ENCODE measurements around the gene NTN4. TPM values are rescaled to one million over a fixed set of nuclear protein-coding genes. Genes with fewer than 3 reads are reported as not detected.
"Not testable (repeated sequence)": the region's sequence is repeated elsewhere in the genome, so short reads cannot be mapped to it uniquely, and the experiment has no call there.

Gene NTN4
- total RNA-seq, 1 experiment from 2014 or later, result not detected

GRCh38 chr12:95829395-95829794, 38.8 kb upstream of the NTN4 start:
- Histone ChIP-seq H2AFZ (ENCODE audit: low read length) (no peak overlapping the region), H3K9ac (ENCODE audit: low read length) (no peak overlapping the region), H4K20me1 (ENCODE audit: insufficient read depth, low read depth, low read length) (no peaks in the 10 kb centered on the region), H3K36me3 (ENCODE audit: insufficient read depth, low read length) (no peaks in the 10 kb centered on the region), H3K4me1 (ENCODE audit: low read length) (no peaks in the 10 kb centered on the region), H3K27me3 (ENCODE audit: low read length) (no peaks in the 10 kb centered on the region; the same call in 1 of the 2 replicates), H3K4me3 (ENCODE audit: low read length) (no peak overlapping the region), H3K9me2 (replicated peaks; ENCODE audit: insufficient read depth, low read length) (no peaks in the 10 kb centered on the region), H3K4me2 (ENCODE audit: low read depth, low read length, poor library complexity, severe bottlenecking) (no peak overlapping the region), H3K27ac (ENCODE audit: low read length) (no peak overlapping the region), H3K79me2 (ENCODE audit: low read length) (no peaks in the 10 kb centered on the region), H3K9me3 (ENCODE audit: low read length) (no peaks in the 10 kb centered on the region)
- DNase-seq, result no peak

- Histone ChIP-seq H2AFZ (ENCODE audit: low read length) (no peak overlapping the region), H3K36me3 (ENCODE audit: insufficient read depth, low read length) (no peaks in the 10 kb centered on the region), H3K4me1 (ENCODE audit: low read length) (no peaks in the 10 kb centered on the region), H3K27ac (ENCODE audit: low read length) (no peak overlapping the region), H3K27me3 (ENCODE audit: low read length) (no peaks in the 10 kb centered on the region), H3K9ac (ENCODE audit: low read length) (no peak overlapping the region), H4K20me1 (ENCODE audit: insufficient read depth, low read depth, low read length) (no peaks in the 10 kb centered on the region), H3K9me2 (replicated peaks; ENCODE audit: insufficient read depth, low read length) (no peaks in the 10 kb centered on the region), H3K9me3 (ENCODE audit: low read length) (no peaks in the 10 kb centered on the region), H3K79me2 (ENCODE audit: low read length) (no peaks in the 10 kb centered on the region), H3K4me2 (ENCODE audit: low read depth, low read length, poor library complexity, severe bottlenecking) (no peak overlapping the region), H3K4me3 (ENCODE audit: low read length) (no peak overlapping the region)
- DNase-seq, result peak; percentile 47
Observed at GRCh38 chr12:95820096-95820703, 29.6 kb upstream of the NTN4 start.

DNA sequence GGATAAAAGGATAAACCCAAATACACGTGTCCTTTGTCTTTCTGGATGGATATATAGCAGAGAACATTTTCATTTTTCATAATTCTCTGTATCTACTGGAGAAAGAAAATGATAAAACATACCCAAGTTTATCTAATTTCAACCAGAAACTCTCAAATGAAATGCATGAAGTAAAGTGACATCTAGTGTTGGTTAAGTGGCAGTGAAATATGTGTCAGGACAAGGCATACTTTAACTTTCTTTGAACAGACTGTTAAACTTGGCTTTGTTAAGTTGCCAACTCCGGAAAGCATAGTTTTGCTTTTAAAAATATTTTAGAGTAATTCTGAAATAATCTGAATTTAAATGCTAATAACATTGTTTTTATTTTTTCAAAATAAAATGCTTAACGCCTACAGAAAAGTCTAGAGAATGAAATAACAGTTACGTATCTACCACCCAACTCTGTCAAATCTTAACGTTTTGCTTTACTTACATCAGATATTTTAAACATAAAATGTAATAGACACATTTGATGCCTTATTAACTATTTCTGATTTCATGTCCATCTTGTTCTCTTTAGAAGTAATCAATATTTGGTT, 25.2 kb upstream of the NTN4 start:
- Histone ChIP-seq H3K36me3 (ENCODE audit: insufficient read depth, low read length) (no peaks in the 10 kb centered on the region), H3K4me3 (ENCODE audit: low read length) (no peak overlapping the region), H3K9ac (ENCODE audit: low read length) (no peak overlapping the region), H3K27me3 (ENCODE audit: low read length) (no peaks in the 10 kb centered on the region), H3K9me2 (replicated peaks; ENCODE audit: insufficient read depth, low read length) (no peaks in the 10 kb centered on the region), H3K4me2 (ENCODE audit: low read depth, low read length, poor library complexity, severe bottlenecking) (no peak overlapping the region), H3K79me2 (ENCODE audit: low read length) (no peaks in the 10 kb centered on the region), H3K27ac (ENCODE audit: low read length) (no peak overlapping the region), H2AFZ (ENCODE audit: low read length) (no peak overlapping the region), H3K9me3 (ENCODE audit: low read length) (no peaks in the 10 kb centered on the region), H3K4me1 (ENCODE audit: low read length) (no peaks in the 10 kb centered on the region), H4K20me1 (ENCODE audit: insufficient read depth, low read depth, low read length) (no peaks in the 10 kb centered on the region)
- DNase-seq, result peak; percentile 72

- not testable (repeated sequence) for H3K27ac ChIP-seq (ENCODE audit: low read length); H3K27me3 ChIP-seq (ENCODE audit: low read length); H3K4me2 ChIP-seq (ENCODE audit: low read depth, low read length, poor library complexity, severe bottlenecking); H4K20me1 ChIP-seq (ENCODE audit: insufficient read depth, low read depth, low read length); H3K9me2 ChIP-seq (replicated peaks; ENCODE audit: insufficient read depth, low read length); H3K9me3 ChIP-seq (ENCODE audit: low read length); H2AFZ ChIP-seq (ENCODE audit: low read length); H3K9ac ChIP-seq (ENCODE audit: low read length); H3K4me1 ChIP-seq (ENCODE audit: low read length); H3K36me3 ChIP-seq (ENCODE audit: insufficient read depth, low read length); H3K4me3 ChIP-seq (ENCODE audit: low read length); DNase-seq; H3K79me2 ChIP-seq (ENCODE audit: low read length)
Observed at GRCh38 chr12:95812155-95812554, 21.6 kb upstream of the NTN4 start.

GRCh38 chr12:95810411-95810810, 19.8 kb upstream of the NTN4 start:
- no peak overlapping the region for H3K9ac ChIP-seq (ENCODE audit: low read length)
- no peaks in the 10 kb centered on the region for H3K27me3 ChIP-seq (ENCODE audit: low read length)
- H2AFZ ChIP-seq (ENCODE audit: low read length), result no peak overlapping the region
- H4K20me1 ChIP-seq (ENCODE audit: insufficient read depth, low read depth, low read length), result no peaks in the 10 kb centered on the region
- no peak overlapping the region for H3K27ac ChIP-seq (ENCODE audit: low read length)
- no peaks in the 10 kb centered on the region for H3K9me3 ChIP-seq (ENCODE audit: low read length)
- no peaks in the 10 kb centered on the region for H3K36me3 ChIP-seq (ENCODE audit: insufficient read depth, low read length)
- no peak overlapping the region for H3K4me2 ChIP-seq (ENCODE audit: low read depth, low read length, poor library complexity, severe bottlenecking)
- no peak for DNase-seq
- H3K79me2 ChIP-seq (ENCODE audit: low read length), result no peaks in the 10 kb centered on the region
- no peaks in the 10 kb centered on the region for H3K4me1 ChIP-seq (ENCODE audit: low read length)
- no peaks in the 10 kb centered on the region for H3K9me2 ChIP-seq (replicated peaks; ENCODE audit: insufficient read depth, low read length)
- no peak overlapping the region for H3K4me3 ChIP-seq (ENCODE audit: low read length)

DNA sequence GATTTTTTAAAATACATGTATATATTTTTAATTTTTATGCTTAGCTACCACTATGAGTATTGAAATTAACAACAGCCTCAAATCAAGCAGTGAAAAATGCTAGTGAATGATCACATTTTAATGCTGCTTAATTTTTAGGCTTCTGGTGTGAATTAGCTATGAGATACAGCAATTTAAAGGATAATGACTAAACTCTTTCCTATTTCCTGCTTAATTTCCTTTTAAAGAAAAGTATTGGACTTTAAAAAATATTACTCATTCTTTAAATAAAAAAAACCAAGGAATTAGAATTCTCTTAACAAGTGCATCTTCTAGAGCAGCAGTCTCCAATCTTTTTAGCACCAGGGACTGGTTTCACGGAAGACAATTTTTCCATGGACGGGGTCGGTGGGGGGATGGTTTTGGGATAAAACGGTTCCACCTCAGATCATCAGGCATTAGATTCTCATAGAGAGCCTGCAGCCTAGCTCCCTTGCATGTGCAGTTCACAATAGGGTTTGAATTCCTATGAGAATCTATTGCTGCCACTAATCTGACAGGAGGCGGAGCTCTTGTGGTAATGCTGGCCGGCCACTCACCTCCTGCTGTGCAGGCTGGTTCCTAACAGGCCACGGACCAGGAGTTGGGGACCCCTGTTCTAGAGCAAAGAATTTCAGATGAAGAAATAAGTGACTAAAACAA, 18.6 kb upstream of the NTN4 start:
- Histone ChIP-seq H3K79me2 (ENCODE audit: low read length) (no peaks in the 10 kb centered on the region), H3K27ac (ENCODE audit: low read length) (no peak overlapping the region)

GRCh38 chr12:95808146-95808545, 17.6 kb upstream of the NTN4 start:
- H3K36me3 ChIP-seq (ENCODE audit: insufficient read depth, low read length), result no peaks in the 10 kb centered on the region
- no peak for DNase-seq
- no peak overlapping the region for H2AFZ ChIP-seq (ENCODE audit: low read length)
- no peak overlapping the region for H3K4me2 ChIP-seq (ENCODE audit: low read depth, low read length, poor library complexity, severe bottlenecking)
- H4K20me1 ChIP-seq (ENCODE audit: insufficient read depth, low read depth, low read length), result no peaks in the 10 kb centered on the region
- no peak overlapping the region for H3K9ac ChIP-seq (ENCODE audit: low read length)
- H3K79me2 ChIP-seq (ENCODE audit: low read length), result no peaks in the 10 kb centered on the region
- no peaks in the 10 kb centered on the region for H3K4me1 ChIP-seq (ENCODE audit: low read length)
- no peaks in the 10 kb centered on the region for H3K9me2 ChIP-seq (replicated peaks; ENCODE audit: insufficient read depth, low read length)
- no peaks in the 10 kb centered on the region for H3K27me3 ChIP-seq (ENCODE audit: low read length)
- no peak overlapping the region for H3K4me3 ChIP-seq (ENCODE audit: low read length)
- no peaks in the 10 kb centered on the region for H3K9me3 ChIP-seq (ENCODE audit: low read length)
- no peak overlapping the region for H3K27ac ChIP-seq (ENCODE audit: low read length)

More for the DNA sequence above, 18.6 kb upstream of the NTN4 start:
- H3K36me3 ChIP-seq (ENCODE audit: insufficient read depth, low read length), result no peaks in the 10 kb centered on the region
- no peak overlapping the region for H3K4me2 ChIP-seq (ENCODE audit: low read depth, low read length, poor library complexity, severe bottlenecking)
- H3K9me2 ChIP-seq (replicated peaks; ENCODE audit: insufficient read depth, low read length), result no peaks in the 10 kb centered on the region
- H3K9ac ChIP-seq (ENCODE audit: low read length), result no peak overlapping the region
- H3K4me1 ChIP-seq (ENCODE audit: low read length), result no peaks in the 10 kb centered on the region
- no peak overlapping the region for H3K4me3 ChIP-seq (ENCODE audit: low read length)
- H2AFZ ChIP-seq (ENCODE audit: low read length), result no peak overlapping the region
- DNase-seq, result no peak
- no peaks in the 10 kb centered on the region for H3K9me3 ChIP-seq (ENCODE audit: low read length)
- H4K20me1 ChIP-seq (ENCODE audit: insufficient read depth, low read depth, low read length), result no peaks in the 10 kb centered on the region
- no peaks in the 10 kb centered on the region for H3K27me3 ChIP-seq (ENCODE audit: low read length)

GRCh38 chr12:95805864-95806671, 15.5 kb upstream of the NTN4 start:
- Histone ChIP-seq H3K4me1 (ENCODE audit: low read length) (no peaks in the 10 kb centered on the region), H3K79me2 (ENCODE audit: low read length) (no peaks in the 10 kb centered on the region), H3K9me2 (replicated peaks; ENCODE audit: insufficient read depth, low read length) (no peaks in the 10 kb centered on the region), H3K27ac (ENCODE audit: low read length) (no peak overlapping the region), H3K4me3 (ENCODE audit: low read length) (no peak overlapping the region), H3K36me3 (ENCODE audit: insufficient read depth, low read length) (no peaks in the 10 kb centered on the region), H3K4me2 (ENCODE audit: low read depth, low read length, poor library complexity, severe bottlenecking) (no peak overlapping the region), H3K27me3 (ENCODE audit: low read length) (no peaks in the 10 kb centered on the region), H2AFZ (ENCODE audit: low read length) (no peak overlapping the region), H3K9me3 (ENCODE audit: low read length) (no peaks in the 10 kb centered on the region), H3K9ac (ENCODE audit: low read length) (no peak overlapping the region), H4K20me1 (ENCODE audit: insufficient read depth, low read depth, low read length) (no peaks in the 10 kb centered on the region)
- DNase-seq, result no peak

Data from Karpas-422 (cell line).